ENCODE measurements around the gene NINJ1. TPM values are rescaled to one million over a fixed set of nuclear protein-coding genes. Genes with fewer than 3 reads are reported as not detected.

Gene NINJ1
- total and polyA plus RNA-seq, 7 donors = 28.9 to 116 (median 57.8) TPM

- DNase-seq = peak; percentile 87
- H3K4me1 ChIP-seq = peaks cover 0 to 51% (median 44%) of the 10 kb centered on the region in 4 donors
- H3K27ac ChIP-seq = peak overlapping the region; percentile 88 to 94 (median 94)
- H3K27me3 ChIP-seq = no peaks in the 10 kb centered on the region
- peaks cover 0 to 8% (median 0%) of the 10 kb centered on the region in 4 donors for H3K9me3 ChIP-seq
- intact Hi-C loops (cut with DNase I) = loop anchor here (5.0 to 10.0 kb wide), 2 partner anchors 330 to 358 kb away; partner anchors contain the start of genes BICD2, FAM120A and FAM120AOS
- 49 to 70% methylated on average over 11 of the region's 11 CpGs for WGBS, 2 donors
- H3K36me3 ChIP-seq = no peaks in the 10 kb centered on the region
- TF ChIP-seq POLR2AphosphoS5 (IDR thresholded peaks at IDR 0.05) = no peak
- no peak for TF ChIP-seq CTCF (IDR thresholded peaks at IDR 0.05)
- no peak for TF ChIP-seq EP300 (IDR thresholded peaks at IDR 0.05)
- TF ChIP-seq POLR2A (IDR thresholded peaks at IDR 0.05) = no peak
- peak overlapping the region; percentile 36 to 59 (median 52) for H3K4me3 ChIP-seq
Measured at GRCh38 chr9:93094658-93095204, 39.3 kb downstream of the NINJ1 start.

GRCh38 chr9:93093877-93094657, 40.0 kb downstream of the NINJ1 start:
- no peak for TF ChIP-seq CTCF (IDR thresholded peaks at IDR 0.05)
- no peak for TF ChIP-seq EP300 (IDR thresholded peaks at IDR 0.05)
- no peak for TF ChIP-seq POLR2AphosphoS5 (IDR thresholded peaks at IDR 0.05)
- no peak for TF ChIP-seq POLR2A (IDR thresholded peaks at IDR 0.05)
- H3K4me3 ChIP-seq = no peak overlapping the region
- DNase-seq = peak; percentile 69
- peak overlapping the region; percentile 88 to 94 (median 94) for H3K27ac ChIP-seq
- no peaks in the 10 kb centered on the region for H3K27me3 ChIP-seq
- intact Hi-C loops (cut with DNase I) = loop anchor here (10.0 kb wide), 1 partner anchor 329 kb away; the partner anchor contains the start of gene BICD2
- peaks cover 0 to 45% (median 38%) of the 10 kb centered on the region in 4 donors for H3K4me1 ChIP-seq
- WGBS, 2 donors = 69 to 74% methylated on average over 7 of the region's 7 CpGs
- H3K9me3 ChIP-seq = peaks cover 0 to 8% (median 0%) of the 10 kb centered on the region in 4 donors
- H3K36me3 ChIP-seq = no peaks in the 10 kb centered on the region

GRCh38 chr9:93093127-93093876, 40.7 kb downstream of the NINJ1 start:
- peak; percentile 56 for DNase-seq
- Histone ChIP-seq H3K4me3 (no peak overlapping the region), H3K27me3 (no peaks in the 10 kb centered on the region), H3K36me3 (no peaks in the 10 kb centered on the region), H3K9me3 (peaks cover 0 to 8% (median 0%) of the 10 kb centered on the region in 4 donors), H3K4me1 (peaks cover 0 to 37% (median 30%) of the 10 kb centered on the region in 4 donors), H3K27ac (peak overlapping the region; percentile 29 to 94 (median 38))
- TF ChIP-seq POLR2A (IDR thresholded peaks at IDR 0.05) (no peak), CTCF (IDR thresholded peaks at IDR 0.05) (no peak), EP300 (IDR thresholded peaks at IDR 0.05) (no peak), POLR2AphosphoS5 (IDR thresholded peaks at IDR 0.05) (no peak)
- WGBS, 2 donors = 39 to 51% methylated on average over 11 of the region's 11 CpGs
- intact Hi-C loops (cut with DNase I) = loop anchor here (10.0 kb wide), 1 partner anchor 329 kb away; the partner anchor contains the start of gene BICD2

GRCh38 chr9:93092251-93092991, 41.6 kb downstream of the NINJ1 start:
- Histone ChIP-seq H3K4me1 (peaks cover 0 to 28% (median 22%) of the 10 kb centered on the region in 4 donors), H3K9me3 (peaks cover 0 to 8% (median 0%) of the 10 kb centered on the region in 4 donors), H3K4me3 (no peak overlapping the region), H3K27ac (peak overlapping the region in 2 of 4 donors; percentile 7 to 36), H3K36me3 (no peaks in the 10 kb centered on the region), H3K27me3 (no peaks in the 10 kb centered on the region)
- peak; percentile 64 for DNase-seq
- TF ChIP-seq POLR2AphosphoS5 (IDR thresholded peaks at IDR 0.05) (no peak), CTCF (IDR thresholded peaks at IDR 0.05) (no peak), POLR2A (IDR thresholded peaks at IDR 0.05) (no peak)
- WGBS, 2 donors = 87 to 92% methylated on average over 7 of the region's 7 CpGs
- intact Hi-C loops (cut with DNase I) = loop anchor here (10.0 kb wide), 1 partner anchor 328 kb away; the partner anchor contains the start of gene BICD2
